Adrenal gland (tissue), 12 donors: ENCODE measurements around the gene SGMS1. TPM values are rescaled to one million over a fixed set of nuclear protein-coding genes. Genes with fewer than 3 reads are reported as not detected.

Experiments used
- DNase-seq, 7 donors: peaks; one replicate each; pipeline ENCODE4 v3.0.0-alpha.2; 2019 to 2020
- H3K27ac ChIP-seq, 5 donors: fragments of 200-600 bp; sonication (generic) in 4 of 5; 1 replicate in 3 of 5; 2 replicates in 2 of 5; pipeline versions ENCODE4 v1.5.1 to v1.8.0; 2016 to 2020; ENCODE audit warnings: mild to moderate bottlenecking in 1 of 5
- H3K27me3 ChIP-seq: fragments of 200-600 bp; 2 replicates; pipeline ENCODE4 v1.8.0; 2021
- H3K36me3 ChIP-seq, 2 donors: fragments of 200-600 bp; replicated peaks in 1 of 2; 1 replicate in 1 of 2; 2 replicates in 1 of 2; pipeline versions ENCODE4 v1.5.1 to v1.8.0; 2018 to 2022
- H3K4me1 ChIP-seq, 2 donors: fragments of 200-600 bp; replicated peaks in 1 of 2; 1 replicate in 1 of 2; 2 replicates in 1 of 2; pipeline versions ENCODE4 v1.5.1 to v1.8.0; 2018 to 2021
- H3K4me3 ChIP-seq, 4 donors: fragments of 200-600 bp; sonication (generic) in 3 of 4; one replicate each; pipeline ENCODE4 v1.5.1; 2016 to 2018
- H3K9me3 ChIP-seq, 3 donors: fragments of 200-600 bp; sonication (generic) in 1 of 3; replicated peaks in 1 of 3; 1 replicate in 2 of 3; 2 replicates in 1 of 3; pipeline versions ENCODE4 v1.5.1 to v1.8.0; 2016 to 2021
- POLR2A ChIP-seq, 2 donors: fragments of 450-650 bp; IDR thresholded peaks; one replicate each; pipeline ENCODE4 v1.6.1; 2017; ENCODE audit warnings: antibody characterized with exemption in 2 of 2, mild to moderate bottlenecking in 2 of 2, moderate library complexity in 1 of 2
- WGBS, 4 donors: extraction: QIAGEN DNeasy Blood & Tissue Kit in 2 of 4; methylation state at CpG; one replicate each; pipeline versions ENCODE4 v1.1.5 to v1.1.7; 2013 to 2017; 5-methylcytosine and 5-hydroxymethylcytosine counted together
- intact Hi-C, 2 donors: fragments of 100-400 bp; cut with DNase I; formaldehyde crosslinking; loops; one replicate each; pipeline versions ENCODE4 v1.14.1 to v1.15.0; 2022 to 2023
- polyA plus RNA-seq, 3 donors: library from polyadenylated mRNA; stranded (reverse); fragments of 200-250 nt in 2 of 3; fragments of 350-450 nt in 1 of 3; fragmentation: Illumina TruSeq in 1 of 3; extraction: RNeasy Lipid Tissue Mini Kit (QIAGEN cat#74804) in 1 of 3; gene quantifications; one replicate each; pipeline ENCODE4 v1.2.3, GENCODE V29; 2013 to 2014
- total RNA-seq, 9 donors: library from RNA; depleted of rRNA in 4 of 9; stranded (reverse); fragments of >200 nt in 4 of 9; fragments of 120-200 nt in 1 of 9; fragmentation: NEBNext Ultra II Directional in 1 of 9; extraction: Animal tissue kit (Norgen Biotek cat#: 25700) in 1 of 9; gene quantifications; one replicate each; pipeline versions ENCODE4 v1.1.0 to v1.2.4, GENCODE V29; 2013 to 2023
- TF ChIP-seq, protein P1 (sequence below), 6 experiments: fragments of 450-650 bp in 4 of 6; fragments of 200-600 bp in 2 of 6; sonication (generic) in 1 of 6; IDR thresholded peaks; 1 replicate in 5 of 6; 2 replicates in 1 of 6; pipeline versions ENCODE4 v1.5.1 to v1.8.0; 2016 to 2021; ENCODE audit warnings: antibody characterized with exemption in 6 of 6, mild to moderate bottlenecking in 2 of 6, moderate library complexity in 1 of 6
- donor health status: healthy with polysubstance abuse.
- donor health status: Bipolar disorder and iron deficiency.
- donor health status: DM: yes; HTN: yes; CAD: no.
- donor health status: DM: no; HTN: no; CAD: no.
- donor health status: DM: no; HTN: no; CAD: no.
- donor health status: DM: yes; HTN: yes; CAD: no.

Gene SGMS1
- total and polyA plus RNA-seq, 12 donors = 9.1 to 152 (median 62.2) TPM

DNA sequence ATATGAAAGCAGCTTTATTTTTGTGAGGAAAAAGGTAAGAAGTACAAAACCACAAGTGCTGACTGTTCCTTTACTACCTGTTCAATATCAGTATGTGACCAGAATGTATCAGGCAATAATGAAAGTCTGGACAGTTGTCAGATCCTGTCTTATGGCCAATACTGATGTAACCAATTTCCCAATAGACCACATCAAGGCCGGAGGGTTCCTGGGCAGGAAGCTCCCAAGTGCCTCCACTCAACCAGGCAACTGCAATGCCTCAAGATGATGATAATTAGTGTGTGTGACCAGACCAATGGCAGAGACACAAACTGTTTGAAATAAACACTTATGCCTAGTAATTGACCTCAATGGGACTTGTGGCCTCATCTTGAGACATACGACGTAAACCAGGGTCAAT is 223.1 kb downstream of the SGMS1 start:
- 47 to 69% (median 62%) methylated on average over 3 of the region's 3 CpGs for WGBS, 4 donors
- DNase-seq = peak in 6 of 7 donors; percentile 26 to 69 (median 50)
- Histone ChIP-seq H3K4me1 (peaks cover 25 to 58% of the 10 kb centered on the region in 2 donors), H3K9me3 (no peaks in the 10 kb centered on the region), H3K27ac (peak overlapping the region in 2 of 5 donors; percentile 28 to 35), H3K4me3 (no peak overlapping the region), H3K36me3 (no peaks in the 10 kb centered on the region), H3K27me3 (no peaks in the 10 kb centered on the region)
- intact Hi-C loops = no loop called here
- no peak for TF ChIP-seq POLR2A (IDR thresholded peaks at IDR 0.05)
- TF ChIP-seq, protein P1, sequence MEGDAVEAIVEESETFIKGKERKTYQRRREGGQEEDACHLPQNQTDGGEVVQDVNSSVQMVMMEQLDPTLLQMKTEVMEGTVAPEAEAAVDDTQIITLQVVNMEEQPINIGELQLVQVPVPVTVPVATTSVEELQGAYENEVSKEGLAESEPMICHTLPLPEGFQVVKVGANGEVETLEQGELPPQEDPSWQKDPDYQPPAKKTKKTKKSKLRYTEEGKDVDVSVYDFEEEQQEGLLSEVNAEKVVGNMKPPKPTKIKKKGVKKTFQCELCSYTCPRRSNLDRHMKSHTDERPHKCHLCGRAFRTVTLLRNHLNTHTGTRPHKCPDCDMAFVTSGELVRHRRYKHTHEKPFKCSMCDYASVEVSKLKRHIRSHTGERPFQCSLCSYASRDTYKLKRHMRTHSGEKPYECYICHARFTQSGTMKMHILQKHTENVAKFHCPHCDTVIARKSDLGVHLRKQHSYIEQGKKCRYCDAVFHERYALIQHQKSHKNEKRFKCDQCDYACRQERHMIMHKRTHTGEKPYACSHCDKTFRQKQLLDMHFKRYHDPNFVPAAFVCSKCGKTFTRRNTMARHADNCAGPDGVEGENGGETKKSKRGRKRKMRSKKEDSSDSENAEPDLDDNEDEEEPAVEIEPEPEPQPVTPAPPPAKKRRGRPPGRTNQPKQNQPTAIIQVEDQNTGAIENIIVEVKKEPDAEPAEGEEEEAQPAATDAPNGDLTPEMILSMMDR (IDR thresholded peaks at IDR 0.05) = no peak

DNA sequence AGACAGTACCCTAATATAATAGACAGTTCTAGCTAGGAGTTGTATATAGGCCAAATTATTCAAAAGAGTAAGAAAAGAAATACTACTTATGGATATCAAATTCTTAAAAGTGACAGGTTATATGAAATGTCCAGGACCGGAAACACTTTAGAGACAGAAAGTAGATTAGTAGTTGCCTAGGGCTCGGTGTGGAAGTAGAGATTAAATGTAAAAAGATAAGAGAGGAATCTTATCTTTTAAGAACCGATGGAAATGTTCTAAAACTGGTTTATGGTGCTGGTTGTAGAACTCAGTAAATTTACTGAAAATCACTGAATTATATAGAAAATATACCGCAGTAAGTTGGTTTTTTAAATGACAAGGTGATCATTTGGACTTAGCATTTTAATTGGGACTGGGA is 224.9 kb downstream of the SGMS1 start:
- H3K36me3 ChIP-seq = no peaks in the 10 kb centered on the region
- no peak overlapping the region for H3K27ac ChIP-seq
- 41 to 59% (median 50%) methylated on average over 4 of the region's 4 CpGs for WGBS, 4 donors
- no peaks in the 10 kb centered on the region for H3K27me3 ChIP-seq
- no peak overlapping the region for H3K4me3 ChIP-seq
- DNase-seq = no peak
- peaks cover 29 to 68% of the 10 kb centered on the region in 2 donors for H3K4me1 ChIP-seq
- no peak for TF ChIP-seq POLR2A (IDR thresholded peaks at IDR 0.05)
- TF ChIP-seq, protein P1 (IDR thresholded peaks at IDR 0.05) = no peak
- intact Hi-C loops = no loop called here
- no peaks in the 10 kb centered on the region for H3K9me3 ChIP-seq

DNA sequence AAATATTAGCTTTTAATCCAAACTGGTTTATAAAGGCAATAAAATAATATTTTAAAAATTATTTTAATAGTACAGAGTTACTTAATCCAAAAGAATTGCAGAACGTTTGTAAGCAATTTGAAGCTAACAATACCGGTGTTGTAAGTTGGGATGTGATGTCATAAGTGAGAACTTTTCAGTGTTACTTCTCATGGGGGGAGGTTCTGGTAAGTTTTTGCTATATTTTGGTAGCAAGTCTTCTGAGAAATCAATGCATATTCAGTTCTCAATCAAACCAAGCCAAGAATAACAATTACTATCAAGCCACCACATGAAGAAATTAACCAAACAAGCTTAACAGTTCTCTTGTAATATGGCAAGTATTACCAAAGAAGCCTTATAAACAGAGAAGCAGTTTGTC is 225.4 kb downstream of the SGMS1 start:
- H3K9me3 ChIP-seq = no peaks in the 10 kb centered on the region
- TF ChIP-seq POLR2A (IDR thresholded peaks at IDR 0.05) = no peak
- TF ChIP-seq, protein P1 (IDR thresholded peaks at IDR 0.05) = no peak
- H3K4me3 ChIP-seq = no peak overlapping the region
- H3K27me3 ChIP-seq = no peaks in the 10 kb centered on the region
- intact Hi-C loops = no loop called here
- H3K27ac ChIP-seq = no peak overlapping the region
- peaks cover 34 to 72% of the 10 kb centered on the region in 2 donors for H3K4me1 ChIP-seq
- WGBS, 4 donors = 65 to 78% (median 67%) methylated on average over 2 of the region's 2 CpGs
- DNase-seq = no peak
- H3K36me3 ChIP-seq = no peaks in the 10 kb centered on the region

GRCh38 chr10:50397312-50398140 is 226.2 kb downstream of the SGMS1 start:
- Histone ChIP-seq H3K4me1 (peaks cover 35 to 80% of the 10 kb centered on the region in 2 donors), H3K27ac (no peak overlapping the region), H3K27me3 (no peaks in the 10 kb centered on the region), H3K36me3 (no peaks in the 10 kb centered on the region), H3K9me3 (no peaks in the 10 kb centered on the region), H3K4me3 (no peak overlapping the region)
- DNase-seq = no peak
- TF ChIP-seq, protein P1 (IDR thresholded peaks at IDR 0.05) = no peak
- no peak for TF ChIP-seq POLR2A (IDR thresholded peaks at IDR 0.05)
- 80 to 89% (median 85%) methylated on average over 8 of the region's 8 CpGs for WGBS, 4 donors
- intact Hi-C loops = no loop called here
